ENCODE measurements around the gene TECTB. TPM values are rescaled to one million over a fixed set of nuclear protein-coding genes. Genes with fewer than 3 reads are reported as not detected.
A peak's percentile ranks its signal among the peaks of the same experiment; 100 is the strongest.

The TECTB gene
- total and polyA plus RNA-seq, 9 of the 15 experiments (the other 6 are each of a cell fraction or from before 2014, with no cell fraction given) = not detected

GRCh38 chr10:112335111-112335867, 52.1 kb downstream of the TECTB start (continued):
- TF ChIP-seq CREB3L1 (IDR thresholded peaks at IDR 0.05; ENCODE audit: borderline replicate concordance, low read depth) (no peak), REST (IDR thresholded peaks at IDR 0.05; ENCODE audit: borderline replicate concordance) (no peak), REST (CRISPR knock-in tag; IDR thresholded peaks at IDR 0.05; ENCODE audit: low read depth) (no peak), PRPF4 (IDR thresholded peaks at IDR 0.05; ENCODE audit: insufficient read depth, low read depth, low read length, poor library complexity, severe bottlenecking) (no peak), POLR2H (tag; IDR thresholded peaks at IDR 0.05; ENCODE audit: low read depth) (no peak), PTTG1 (tag; IDR thresholded peaks at IDR 0.05; ENCODE audit: low read depth) (no peak), PHB2 (IDR thresholded peaks at IDR 0.05; ENCODE audit: low read depth) (no peak), ZNF707 (CRISPR knock-in tag; conservative IDR thresholded peaks at IDR 0.05) (no peak), CEBPB (tag; IDR thresholded peaks at IDR 0.05) (peak; percentile 59), SOX6 (IDR thresholded peaks at IDR 0.05) (peak; percentile 76; the same call in 1 of the 2 replicates), SNAPC5 (CRISPR knock-in tag; IDR thresholded peaks at IDR 0.05) (no peak), MTA3 (IDR thresholded peaks at IDR 0.05; ENCODE audit: borderline replicate concordance) (no peak)
